ENCODE data around the gene SSBP2.

Gene SSBP2

GRCh38 chr5:81549123-81549522 lies 201.8 kb downstream of the SSBP2 start:
- H3K36me3 ChIP-seq (ENCODE audit: control insufficient read depth in 1 of 2, insufficient read depth in 2 of 2, low read length in 2 of 2) = peaks cover 0 to 4% of the 10 kb centered on the region in 2 donors
- no peaks in the 10 kb centered on the region for H3K27me3 ChIP-seq (ENCODE audit: low read depth, low read length)
- no peak overlapping the region for H3K4me3 ChIP-seq (ENCODE audit: low read depth in 1 of 2, low read length in 2 of 2)
- H3K9me3 ChIP-seq (ENCODE audit: control insufficient read depth in 1 of 2, low read length in 2 of 2) = no peaks in the 10 kb centered on the region
- H3K4me1 ChIP-seq (ENCODE audit: control insufficient read depth in 1 of 2, insufficient read depth in 2 of 2, low read length in 2 of 2) = no peaks in the 10 kb centered on the region
- H3K27ac ChIP-seq (ENCODE audit: low read length) = no peak overlapping the region

DNA sequence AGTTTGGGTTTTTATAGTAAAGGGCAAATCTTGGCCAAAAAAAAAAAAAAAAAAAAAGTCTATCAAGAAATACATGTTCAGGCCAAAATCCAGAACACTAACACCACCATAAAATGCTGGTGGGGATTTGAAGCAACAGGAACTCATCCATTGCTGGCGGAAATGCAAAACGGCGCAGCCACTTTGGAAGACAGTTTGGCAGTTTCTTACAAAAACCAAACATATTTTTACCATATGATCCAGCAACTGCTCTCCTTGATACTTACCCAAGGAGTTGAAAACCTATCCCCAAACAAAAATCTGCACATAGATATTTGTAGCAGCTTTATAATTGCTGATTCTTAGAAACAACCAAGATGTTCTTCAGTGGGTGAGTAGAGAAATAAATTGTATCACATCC lies 203.9 kb downstream of the SSBP2 start:
- no peak overlapping the region for H3K27ac ChIP-seq (ENCODE audit: low read length)
- H3K27me3 ChIP-seq (ENCODE audit: low read depth, low read length) = no peaks in the 10 kb centered on the region
- peaks cover 0 to 4% of the 10 kb centered on the region in 2 donors for H3K36me3 ChIP-seq (ENCODE audit: control insufficient read depth in 1 of 2, insufficient read depth in 2 of 2, low read length in 2 of 2)
- H3K4me3 ChIP-seq (ENCODE audit: low read depth in 1 of 2, low read length in 2 of 2) = no peak overlapping the region
- no peaks in the 10 kb centered on the region for H3K9me3 ChIP-seq (ENCODE audit: control insufficient read depth in 1 of 2, low read length in 2 of 2)
- no peaks in the 10 kb centered on the region for H3K4me1 ChIP-seq (ENCODE audit: control insufficient read depth in 1 of 2, insufficient read depth in 2 of 2, low read length in 2 of 2)

DNA sequence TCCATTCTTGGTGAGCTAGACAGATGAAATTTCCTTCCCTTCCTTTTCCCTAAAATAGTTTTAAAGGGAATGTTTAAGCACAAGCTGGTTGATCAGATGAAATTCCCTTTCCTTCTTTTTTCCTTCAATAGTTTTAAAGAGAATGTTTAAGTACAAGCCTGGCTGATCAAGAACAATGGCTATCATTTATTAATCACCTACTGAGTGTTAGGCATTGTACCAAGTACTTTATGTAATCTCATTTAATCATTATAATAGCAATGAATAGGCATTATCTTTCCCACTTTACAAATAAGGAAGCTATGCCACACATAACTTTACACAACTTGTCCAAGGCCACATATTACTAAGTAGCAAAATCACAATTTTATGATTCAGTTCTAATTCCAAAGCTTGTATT lies 205.0 kb downstream of the SSBP2 start:
- Histone ChIP-seq H3K9me3 (ENCODE audit: control insufficient read depth in 1 of 2, low read length in 2 of 2) (no peaks in the 10 kb centered on the region), H3K4me1 (ENCODE audit: control insufficient read depth in 1 of 2, insufficient read depth in 2 of 2, low read length in 2 of 2) (no peaks in the 10 kb centered on the region), H3K36me3 (ENCODE audit: control insufficient read depth in 1 of 2, insufficient read depth in 2 of 2, low read length in 2 of 2) (peaks cover 0 to 4% of the 10 kb centered on the region in 2 donors), H3K27ac (ENCODE audit: low read length) (no peak overlapping the region), H3K27me3 (ENCODE audit: low read depth, low read length) (no peaks in the 10 kb centered on the region), H3K4me3 (ENCODE audit: low read depth in 1 of 2, low read length in 2 of 2) (no peak overlapping the region)

GRCh38 chr5:81544351-81545018 lies 206.4 kb downstream of the SSBP2 start:
- Histone ChIP-seq H3K36me3 (ENCODE audit: control insufficient read depth in 1 of 2, insufficient read depth in 2 of 2, low read length in 2 of 2) (peaks cover 0 to 4% of the 10 kb centered on the region in 2 donors), H3K4me1 (ENCODE audit: control insufficient read depth in 1 of 2, insufficient read depth in 2 of 2, low read length in 2 of 2) (no peaks in the 10 kb centered on the region), H3K27me3 (ENCODE audit: low read depth, low read length) (no peaks in the 10 kb centered on the region)

DNA sequence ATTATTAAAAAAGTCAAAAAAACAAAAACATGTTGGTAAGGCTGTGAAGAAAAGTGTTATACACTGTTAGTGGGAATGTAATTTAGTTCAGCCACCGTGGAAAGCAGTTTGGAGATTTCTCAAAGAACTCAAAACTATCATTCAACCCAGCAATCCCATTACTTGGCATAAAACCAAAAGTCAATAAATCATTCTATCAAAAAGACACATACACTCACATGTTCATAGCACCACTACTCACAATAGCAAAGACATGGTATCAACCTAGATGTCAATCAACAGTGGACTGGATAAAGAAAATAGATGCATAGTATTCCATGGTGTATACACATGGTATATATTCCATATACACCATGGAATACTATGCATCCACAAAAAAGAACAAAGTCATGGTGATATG lies 208.7 kb downstream of the SSBP2 start:
- no peak overlapping the region for H3K27ac ChIP-seq (ENCODE audit: low read length)
- H3K4me1 ChIP-seq (ENCODE audit: control insufficient read depth in 1 of 2, insufficient read depth in 2 of 2, low read length in 2 of 2) = no peaks in the 10 kb centered on the region
- H3K9me3 ChIP-seq (ENCODE audit: control insufficient read depth in 1 of 2, low read length in 2 of 2) = no peaks in the 10 kb centered on the region
- no peaks in the 10 kb centered on the region for H3K36me3 ChIP-seq (ENCODE audit: control insufficient read depth in 1 of 2, insufficient read depth in 2 of 2, low read length in 2 of 2)
- no peak overlapping the region for H3K4me3 ChIP-seq (ENCODE audit: low read depth in 1 of 2, low read length in 2 of 2)
- no peaks in the 10 kb centered on the region for H3K27me3 ChIP-seq (ENCODE audit: low read depth, low read length)

More at GRCh38 chr5:81544351-81545018, 206.4 kb downstream of the SSBP2 start:
- H3K4me3 ChIP-seq (ENCODE audit: low read depth in 1 of 2, low read length in 2 of 2) = no peak overlapping the region
- H3K9me3 ChIP-seq (ENCODE audit: control insufficient read depth in 1 of 2, low read length in 2 of 2) = no peaks in the 10 kb centered on the region
- H3K27ac ChIP-seq (ENCODE audit: low read length) = no peak overlapping the region

GRCh38 chr5:81537905-81538547 lies 212.9 kb downstream of the SSBP2 start:
- no peak overlapping the region for H3K4me3 ChIP-seq (ENCODE audit: low read depth in 1 of 2, low read length in 2 of 2)
- H3K4me1 ChIP-seq (ENCODE audit: control insufficient read depth in 1 of 2, insufficient read depth in 2 of 2, low read length in 2 of 2) = no peaks in the 10 kb centered on the region
- H3K27ac ChIP-seq (ENCODE audit: low read length) = no peak overlapping the region
- H3K9me3 ChIP-seq (ENCODE audit: control insufficient read depth in 1 of 2, low read length in 2 of 2) = no peaks in the 10 kb centered on the region
- H3K36me3 ChIP-seq (ENCODE audit: control insufficient read depth in 1 of 2, insufficient read depth in 2 of 2, low read length in 2 of 2) = no peaks in the 10 kb centered on the region
- H3K27me3 ChIP-seq (ENCODE audit: low read depth, low read length) = no peaks in the 10 kb centered on the region

- Histone ChIP-seq H3K36me3 (ENCODE audit: control insufficient read depth in 1 of 2, insufficient read depth in 2 of 2, low read length in 2 of 2) (no peaks in the 10 kb centered on the region), H3K9me3 (ENCODE audit: control insufficient read depth in 1 of 2, low read length in 2 of 2) (no peaks in the 10 kb centered on the region), H3K4me1 (ENCODE audit: control insufficient read depth in 1 of 2, insufficient read depth in 2 of 2, low read length in 2 of 2) (no peaks in the 10 kb centered on the region), H3K4me3 (ENCODE audit: low read depth in 1 of 2, low read length in 2 of 2) (no peak overlapping the region), H3K27me3 (ENCODE audit: low read depth, low read length) (no peaks in the 10 kb centered on the region), H3K27ac (ENCODE audit: low read length) (no peak overlapping the region)
Measured at GRCh38 chr5:81534441-81534840, 216.5 kb downstream of the SSBP2 start.

DNA sequence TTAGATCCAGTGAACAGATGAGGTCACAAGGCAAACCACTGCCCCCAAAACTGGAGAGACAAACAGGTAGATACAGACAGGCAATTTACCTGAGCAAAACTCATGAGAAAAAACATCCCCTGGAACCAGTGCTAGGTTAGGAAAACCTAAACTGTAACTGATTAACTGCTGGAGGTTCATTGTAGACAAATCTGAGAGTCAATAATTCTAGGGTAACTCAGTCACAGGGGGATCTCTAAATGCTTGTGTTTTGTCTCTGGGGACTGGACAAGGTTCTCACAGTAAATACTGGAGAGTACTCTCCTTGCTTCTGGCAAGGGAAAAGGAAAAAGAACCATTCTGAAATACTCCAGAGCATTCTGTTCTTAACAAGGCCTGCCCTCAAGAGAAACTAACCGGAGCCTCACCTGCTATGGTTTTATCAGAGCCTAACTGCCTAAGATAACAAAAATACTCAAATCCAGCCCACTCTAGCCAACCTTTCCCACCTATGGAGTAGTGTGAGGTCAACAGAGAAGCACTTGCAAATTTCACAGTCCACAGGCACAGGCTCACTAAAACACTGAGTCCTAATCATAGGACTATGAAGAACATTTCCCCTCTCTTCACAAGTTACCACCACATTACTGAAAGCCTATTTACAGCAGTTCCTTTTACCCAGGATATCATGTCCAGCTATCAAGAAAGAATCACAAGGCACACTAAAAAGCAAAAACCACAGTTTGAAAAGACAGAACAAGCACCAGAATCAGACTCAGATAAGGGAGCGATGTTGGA lies 217.1 kb downstream of the SSBP2 start:
- Histone ChIP-seq H3K36me3 (ENCODE audit: control insufficient read depth in 1 of 2, insufficient read depth in 2 of 2, low read length in 2 of 2) (no peaks in the 10 kb centered on the region), H3K9me3 (ENCODE audit: control insufficient read depth in 1 of 2, low read length in 2 of 2) (no peaks in the 10 kb centered on the region), H3K4me1 (ENCODE audit: control insufficient read depth in 1 of 2, insufficient read depth in 2 of 2, low read length in 2 of 2) (no peaks in the 10 kb centered on the region), H3K27ac (ENCODE audit: low read length) (no peak overlapping the region), H3K4me3 (ENCODE audit: low read depth in 1 of 2, low read length in 2 of 2) (no peak overlapping the region), H3K27me3 (ENCODE audit: low read depth, low read length) (no peaks in the 10 kb centered on the region)

DNA sequence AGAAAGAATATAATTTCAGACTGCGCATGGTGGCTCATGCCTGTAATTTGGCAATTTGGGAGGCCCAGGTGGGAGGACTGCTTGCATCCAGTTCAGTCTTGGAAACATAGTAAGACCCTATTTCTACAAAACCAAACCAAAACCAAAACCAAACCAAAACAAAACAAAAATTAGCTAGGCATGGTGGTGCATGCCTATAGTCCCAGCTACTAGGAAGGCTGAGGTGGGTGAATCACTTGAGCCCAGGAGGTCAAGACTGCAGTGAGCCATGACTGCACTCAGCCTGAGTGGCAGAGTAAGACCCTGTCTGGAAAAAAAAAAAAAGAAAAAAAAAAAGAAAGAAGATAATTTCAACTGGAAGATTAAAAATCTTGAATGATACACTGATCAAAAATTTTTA lies 220.0 kb downstream of the SSBP2 start:
- Histone ChIP-seq H3K4me3 (ENCODE audit: low read depth in 1 of 2, low read length in 2 of 2) (no peak overlapping the region), H3K36me3 (ENCODE audit: control insufficient read depth in 1 of 2, insufficient read depth in 2 of 2, low read length in 2 of 2) (no peaks in the 10 kb centered on the region), H3K27ac (ENCODE audit: low read length) (no peak overlapping the region), H3K9me3 (ENCODE audit: control insufficient read depth in 1 of 2, low read length in 2 of 2) (no peaks in the 10 kb centered on the region), H3K4me1 (ENCODE audit: control insufficient read depth in 1 of 2, insufficient read depth in 2 of 2, low read length in 2 of 2) (no peaks in the 10 kb centered on the region), H3K27me3 (ENCODE audit: low read depth, low read length) (no peaks in the 10 kb centered on the region)

GRCh38 chr5:81525690-81526089 lies 225.2 kb downstream of the SSBP2 start:
- H3K9me3 ChIP-seq (ENCODE audit: control insufficient read depth in 1 of 2, low read length in 2 of 2) = no peaks in the 10 kb centered on the region
- H3K27me3 ChIP-seq (ENCODE audit: low read depth, low read length) = no peaks in the 10 kb centered on the region
- H3K27ac ChIP-seq (ENCODE audit: low read length) = no peak overlapping the region
- H3K36me3 ChIP-seq (ENCODE audit: control insufficient read depth in 1 of 2, insufficient read depth in 2 of 2, low read length in 2 of 2) = no peaks in the 10 kb centered on the region
- H3K4me1 ChIP-seq (ENCODE audit: control insufficient read depth in 1 of 2, insufficient read depth in 2 of 2, low read length in 2 of 2) = peaks cover 0 to 4% of the 10 kb centered on the region in 2 donors
- H3K4me3 ChIP-seq (ENCODE audit: low read depth in 1 of 2, low read length in 2 of 2) = no peak overlapping the region

DNA sequence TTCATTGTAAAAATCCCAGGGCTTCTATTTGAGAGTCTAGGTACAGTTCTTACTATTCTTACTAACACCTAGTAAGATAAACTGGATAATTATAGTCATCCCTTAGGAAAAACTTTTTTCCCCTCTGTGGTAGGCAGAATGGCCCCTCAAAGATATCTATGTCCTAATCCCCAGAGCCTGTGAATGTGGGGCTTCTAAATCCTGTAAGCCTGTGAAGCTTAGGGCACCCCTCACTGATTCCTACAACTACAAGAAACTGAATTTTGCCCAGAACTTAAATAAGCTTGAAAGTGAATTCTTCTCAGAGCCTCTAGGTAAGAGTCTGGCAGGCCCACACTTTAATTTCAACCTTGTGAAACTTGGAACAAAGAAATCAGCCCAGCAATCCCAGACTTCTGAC lies 226.9 kb downstream of the SSBP2 start:
- H3K9me3 ChIP-seq (ENCODE audit: control insufficient read depth in 1 of 2, low read length in 2 of 2) = no peaks in the 10 kb centered on the region
- H3K4me1 ChIP-seq (ENCODE audit: control insufficient read depth in 1 of 2, insufficient read depth in 2 of 2, low read length in 2 of 2) = peaks cover 0 to 4% of the 10 kb centered on the region in 2 donors
- no peak overlapping the region for H3K4me3 ChIP-seq (ENCODE audit: low read depth in 1 of 2, low read length in 2 of 2)
- H3K27ac ChIP-seq (ENCODE audit: low read length) = no peak overlapping the region
- H3K36me3 ChIP-seq (ENCODE audit: control insufficient read depth in 1 of 2, insufficient read depth in 2 of 2, low read length in 2 of 2) = no peaks in the 10 kb centered on the region
- H3K27me3 ChIP-seq (ENCODE audit: low read depth, low read length) = no peaks in the 10 kb centered on the region

Data from muscle layer of duodenum (tissue), 2 donors.